HFF-Myc (cell line): ENCODE data around the gene NPHS2.
A peak's percentile ranks its signal among the peaks of the same experiment; 100 is the strongest.

Experiments
- DNase-seq: peaks from one replicate; pipeline ENCODE4 v3.0.0-alpha.2; 2011; ENCODE audit warnings: low read depth; ENCODE audit errors: extremely low read depth
- H3K4me3 ChIP-seq: replicated peaks from 2 replicates; pipeline ENCODE4 v1.5.1; 2011; ENCODE audit warnings: low read depth, mild to moderate bottlenecking, control low read depth, low read length
- TF ChIP-seq, protein P1 (sequence below): IDR thresholded peaks from 2 replicates; pipeline ENCODE4 v1.5.1; 2012; ENCODE audit warnings: mild to moderate bottlenecking, low read depth, low read length, control low read depth; ENCODE audit errors: missing control alignments

NPHS2 gene

DNA sequence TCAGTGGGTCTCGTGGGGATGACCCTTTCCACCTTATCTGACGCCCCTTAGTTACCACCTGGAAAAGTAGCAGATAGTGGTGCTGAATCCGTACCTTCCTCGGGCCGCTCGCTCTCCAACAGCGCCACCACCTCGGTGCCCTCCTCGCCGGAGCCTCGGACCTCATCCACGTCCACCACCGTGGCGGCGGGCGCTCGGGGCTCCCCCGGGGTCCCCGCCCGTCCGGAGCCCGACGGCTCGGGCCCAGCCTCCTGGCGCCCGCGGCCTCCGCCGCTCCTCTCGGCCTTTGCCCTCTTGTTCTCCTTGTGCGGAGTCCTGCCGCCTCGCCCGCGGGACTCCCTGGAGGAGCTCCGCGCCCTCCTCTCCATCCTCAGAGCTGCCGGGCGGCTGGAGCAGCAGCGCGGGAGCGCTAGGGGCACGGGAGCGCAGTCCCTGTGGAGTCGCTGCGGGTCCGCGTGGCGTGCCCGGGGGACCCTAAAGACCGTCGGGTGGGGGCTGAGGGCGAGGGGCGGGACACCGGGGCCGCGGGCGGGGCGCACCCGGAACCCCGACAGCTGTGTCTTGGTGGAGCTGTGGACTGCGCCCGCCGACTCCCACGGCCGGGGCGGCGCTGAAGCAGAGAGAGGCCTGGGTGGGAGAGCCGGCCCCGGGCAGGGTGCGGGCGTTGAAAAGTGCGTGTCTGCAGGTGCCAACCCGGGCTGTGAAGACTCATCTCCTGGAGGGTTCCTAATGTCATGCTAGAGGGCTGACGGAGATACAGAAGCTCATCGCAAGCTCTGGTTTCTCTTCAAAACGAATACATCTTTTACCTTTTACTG, at the start of gene NPHS2:
Gene NPHS2, minus strand, starts transcription at position 452 of the 818 bp plus-strand sequence. Its CDS starts 84 bp downstream, at position 368.
- no peak for DNase-seq
- H3K4me3 ChIP-seq = no peak within 1 kb of the TSS

DNA sequence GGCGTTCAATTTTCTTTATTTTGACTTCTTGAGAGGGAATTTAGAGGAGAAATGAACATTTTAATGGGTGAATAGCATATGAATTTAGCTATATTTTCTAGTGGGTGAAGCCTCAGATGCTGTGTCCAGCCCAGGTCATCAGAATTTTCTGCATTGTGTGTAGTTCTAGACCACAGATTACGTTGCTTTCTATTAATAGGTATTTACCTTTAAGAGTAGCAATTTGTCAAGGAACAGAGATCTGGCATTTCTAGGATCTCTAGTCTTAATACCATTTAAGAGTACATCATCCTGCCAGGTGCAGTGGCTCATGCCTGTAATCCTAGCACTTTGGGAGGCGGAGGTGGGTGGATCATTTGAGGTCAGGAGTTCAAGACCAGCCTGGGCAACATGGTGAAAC, 36.6 kb upstream of the NPHS2 start:
- TF ChIP-seq, protein P1, sequence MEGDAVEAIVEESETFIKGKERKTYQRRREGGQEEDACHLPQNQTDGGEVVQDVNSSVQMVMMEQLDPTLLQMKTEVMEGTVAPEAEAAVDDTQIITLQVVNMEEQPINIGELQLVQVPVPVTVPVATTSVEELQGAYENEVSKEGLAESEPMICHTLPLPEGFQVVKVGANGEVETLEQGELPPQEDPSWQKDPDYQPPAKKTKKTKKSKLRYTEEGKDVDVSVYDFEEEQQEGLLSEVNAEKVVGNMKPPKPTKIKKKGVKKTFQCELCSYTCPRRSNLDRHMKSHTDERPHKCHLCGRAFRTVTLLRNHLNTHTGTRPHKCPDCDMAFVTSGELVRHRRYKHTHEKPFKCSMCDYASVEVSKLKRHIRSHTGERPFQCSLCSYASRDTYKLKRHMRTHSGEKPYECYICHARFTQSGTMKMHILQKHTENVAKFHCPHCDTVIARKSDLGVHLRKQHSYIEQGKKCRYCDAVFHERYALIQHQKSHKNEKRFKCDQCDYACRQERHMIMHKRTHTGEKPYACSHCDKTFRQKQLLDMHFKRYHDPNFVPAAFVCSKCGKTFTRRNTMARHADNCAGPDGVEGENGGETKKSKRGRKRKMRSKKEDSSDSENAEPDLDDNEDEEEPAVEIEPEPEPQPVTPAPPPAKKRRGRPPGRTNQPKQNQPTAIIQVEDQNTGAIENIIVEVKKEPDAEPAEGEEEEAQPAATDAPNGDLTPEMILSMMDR = no peak
- no peak for DNase-seq
- no peak overlapping the region for H3K4me3 ChIP-seq

More for the DNA sequence above, at the start of gene NPHS2:
- TF ChIP-seq, protein P1 = no peak

DNA sequence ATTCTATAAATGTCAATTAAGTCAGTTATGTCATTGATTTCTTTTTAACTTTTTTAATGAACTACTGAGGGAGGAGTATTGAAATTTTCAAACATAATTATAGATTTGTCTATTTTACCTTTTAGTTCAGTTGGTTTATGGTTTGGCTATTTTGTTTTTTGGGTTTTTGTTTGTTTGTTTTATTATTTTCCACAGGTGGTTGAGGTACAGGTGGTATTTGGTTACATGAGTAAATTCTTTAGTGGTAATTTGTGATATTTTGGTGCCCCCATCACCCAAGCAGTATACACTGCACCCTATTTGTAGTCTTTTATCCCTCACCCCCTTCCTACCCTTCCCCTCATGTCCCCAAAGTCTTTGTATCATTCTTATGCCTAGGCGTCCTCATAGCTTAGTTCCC, 25.3 kb upstream of the NPHS2 start:
- DNase-seq = no peak
- TF ChIP-seq, protein P1 = no peak

DNA sequence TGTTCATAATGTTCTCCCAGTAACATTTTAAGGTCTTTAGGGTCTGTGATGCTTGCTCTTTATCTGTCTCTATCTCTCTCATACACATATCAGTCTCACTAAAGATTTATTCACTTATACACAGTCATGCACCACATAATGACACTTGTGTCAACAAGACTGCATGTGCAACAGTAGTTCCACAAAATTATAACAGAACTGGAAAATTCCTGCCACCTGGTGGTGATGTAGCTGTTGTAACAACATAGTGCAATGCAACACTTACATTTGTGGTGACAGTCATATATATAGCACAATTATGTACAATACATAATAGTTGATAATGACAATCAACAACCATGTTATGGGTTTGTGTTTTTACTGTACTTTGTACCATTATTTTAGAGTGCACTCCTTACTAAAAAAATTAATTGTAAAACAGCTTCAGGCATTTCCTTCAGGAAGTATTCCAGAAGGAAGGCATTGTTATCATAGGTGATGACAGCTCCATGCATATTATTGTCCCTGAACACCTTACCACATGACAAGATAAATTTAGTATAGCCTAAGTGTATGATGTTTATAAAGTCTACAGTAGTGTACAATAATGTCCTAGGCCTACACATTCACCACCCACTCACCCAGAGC, 24.0 kb upstream of the NPHS2 start:
- peak; percentile 2 for DNase-seq
- no peak overlapping the region for H3K4me3 ChIP-seq
- TF ChIP-seq, protein P1 = peak; percentile 26

More for the DNA sequence above, 25.3 kb upstream of the NPHS2 start:
- H3K4me3 ChIP-seq = no peak overlapping the region

DNA sequence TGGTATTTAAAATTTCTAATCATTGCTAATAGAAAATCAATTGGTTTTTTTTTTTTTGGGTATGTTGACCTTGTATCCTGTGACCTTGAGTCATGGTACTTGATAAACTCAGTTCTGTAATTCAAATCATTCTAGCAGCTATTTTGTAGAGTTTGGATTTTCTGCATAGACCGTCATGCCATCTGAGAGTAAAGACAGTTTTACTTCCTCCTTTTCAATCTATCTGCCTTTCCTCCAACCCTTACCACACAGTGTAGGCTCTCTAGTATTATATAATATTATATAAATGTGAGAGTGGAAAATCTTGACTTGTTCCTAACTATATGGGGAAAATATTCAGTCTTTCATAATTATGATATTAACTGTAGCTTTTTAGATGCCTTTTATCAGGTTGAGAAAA, 22.9 kb upstream of the NPHS2 start:
- no peak overlapping the region for H3K4me3 ChIP-seq
- no peak for DNase-seq
- TF ChIP-seq, protein P1 = no peak

DNA sequence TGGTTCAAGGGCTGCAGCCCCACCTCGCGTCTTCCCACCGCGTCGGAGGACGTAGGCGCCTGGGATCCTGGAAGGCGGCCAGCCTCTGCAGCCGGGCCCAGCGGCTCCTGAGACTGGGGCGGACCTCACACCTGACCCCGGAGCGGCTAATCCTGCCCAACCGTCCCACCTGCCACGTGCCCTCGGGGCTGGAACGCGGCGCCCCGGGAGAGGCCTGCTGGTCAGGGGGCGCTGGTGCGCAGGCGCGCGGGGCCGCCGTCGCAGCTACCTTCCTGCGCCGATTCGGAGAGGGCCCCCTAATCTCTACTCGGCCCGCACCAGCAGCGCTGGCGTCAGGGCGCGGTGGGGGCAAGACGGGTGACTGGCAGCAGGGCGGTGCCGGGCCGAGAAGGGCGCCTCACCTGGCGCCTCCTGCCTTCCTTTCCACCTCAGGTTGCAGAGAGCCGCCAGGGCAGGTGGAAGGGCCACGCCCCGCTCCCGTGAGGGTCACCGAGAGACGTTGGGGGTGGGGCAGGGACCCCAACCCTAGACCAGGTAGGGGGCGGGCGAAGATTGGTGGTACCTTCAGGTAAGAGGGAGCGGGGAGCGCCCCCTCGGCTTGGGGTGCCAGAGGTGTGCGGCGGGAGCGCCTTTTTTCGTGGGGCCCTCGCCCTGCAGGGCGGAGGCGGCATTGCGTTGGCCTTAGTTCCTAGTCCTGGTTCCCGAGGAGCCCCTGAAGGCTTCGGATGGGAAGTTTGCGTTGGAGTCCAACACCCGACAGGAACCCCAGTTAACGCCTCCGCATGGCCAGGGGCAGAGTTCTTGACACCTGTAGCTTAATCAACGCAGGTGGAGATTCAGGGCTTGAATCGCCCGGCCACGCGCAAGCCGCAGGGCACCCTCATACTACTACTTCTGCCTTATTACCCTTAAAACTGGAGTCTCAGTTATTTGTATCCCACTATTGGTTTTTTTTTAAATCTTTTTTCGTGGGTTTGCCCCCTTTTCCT, 16.1 kb upstream of the NPHS2 start, which contains the start of gene TDRD5:
Gene TDRD5, plus strand, starts transcription at position 241 of the 989 bp plus-strand sequence. CDS start 784 bp downstream, outside the sequence.
- DNase-seq = no peak
- H3K4me3 ChIP-seq = no peak within 1 kb of the TSS
- TF ChIP-seq, protein P1 = no peak
